Caco-2 (cell line): ENCODE data around the gene RNF123. TPM values are rescaled to one million over a fixed set of nuclear protein-coding genes. Genes with fewer than 3 reads are reported as not detected.

Source experiments
- BruUV-seq: library from RNA; stranded (reverse); fragments of 400-500 nt; replicated peaks from 2 replicates; lab custom pipeline; 2021; lab: Mats Ljungman, UMichigan
- CTCF ChIA-PET: fragments of 300-600 bp; sonication (Branson Sonifier 250); formaldehyde crosslinking; loops from one replicate; lab custom pipeline; 2022; ENCODE audit warnings: antibody characterized with exemption; lab: Charles Lee
- POLR2A ChIA-PET: fragments of 300-600 bp; sonication (Branson Sonifier 250); formaldehyde crosslinking; loops from one replicate; lab custom pipeline; 2022; ENCODE audit warnings: antibody characterized with exemption; lab: Charles Lee
- DNase-seq, 2 experiments: peaks; one replicate each; pipeline versions ENCODE4 v3.0.0 to v3.0.0-alpha.2; 2020 to 2022
- H3K27me3 ChIP-seq: replicated peaks from 2 replicates; pipeline ENCODE4 v1.6.0; 2011; ENCODE audit warnings: low read length; ENCODE audit not compliant: control insufficient read depth, insufficient read depth
- H3K36me3 ChIP-seq: 2 replicates; pipeline ENCODE4 v1.5.1; 2011; ENCODE audit warnings: low read length; ENCODE audit not compliant: control insufficient read depth, insufficient read depth
- H3K4me1 ChIP-seq: fragments of 250-450 bp; sonication (Bioruptor Pico); 2 replicates; pipeline ENCODE4 v1.5.1; 2020; ENCODE audit warnings: mild to moderate bottlenecking
- H3K4me3 ChIP-seq: 2 replicates; pipeline ENCODE4 v1.5.1; 2011; ENCODE audit warnings: low read depth, mild to moderate bottlenecking, control low read depth, low read length
- H3K9me3 ChIP-seq: fragments of 250-450 bp; sonication (Bioruptor Pico); 2 replicates; pipeline ENCODE4 v1.5.1; 2020; ENCODE audit warnings: mild to moderate bottlenecking, moderate library complexity
- H3K27ac Mint-ChIP-seq: one replicate; pipeline ENCODE4 v1.8.0; 2022; ENCODE audit warnings: mixed read lengths; ENCODE audit not compliant: unreplicated experiment
- H3K27me3 Mint-ChIP-seq: one replicate; pipeline ENCODE4 v1.8.0; 2022; ENCODE audit warnings: mixed read lengths; ENCODE audit not compliant: insufficient read depth, unreplicated experiment
- H3K36me3 Mint-ChIP-seq: one replicate; pipeline ENCODE4 v1.8.0; 2022; ENCODE audit warnings: mild to moderate bottlenecking, mixed read lengths; ENCODE audit not compliant: insufficient read depth, unreplicated experiment
- H3K4me1 Mint-ChIP-seq: one replicate; pipeline ENCODE4 v1.8.0; 2022; ENCODE audit warnings: low read depth, mixed read lengths; ENCODE audit not compliant: unreplicated experiment
- H3K4me3 Mint-ChIP-seq: one replicate; pipeline ENCODE4 v1.8.0; 2022; ENCODE audit warnings: mild to moderate bottlenecking, moderate library complexity, mixed read lengths; ENCODE audit not compliant: unreplicated experiment
- H3K9me3 Mint-ChIP-seq: one replicate; pipeline ENCODE4 v1.8.0; 2022; ENCODE audit warnings: mixed read lengths; ENCODE audit not compliant: unreplicated experiment
- CTCF ChIP-seq, 2 experiments: fragments of 200-600 bp in 1 of 2; IDR thresholded peaks; 1 replicate in 1 of 2; 2 replicates in 1 of 2; pipeline versions ENCODE4 v1.5.1 to v1.8.0; 2011 to 2022; ENCODE audit warnings: antibody characterized with exemption in 1 of 2, control low read depth in 1 of 2, inconsistent platforms in 1 of 2, low read depth in 1 of 2, low read length in 1 of 2, mild to moderate bottlenecking in 1 of 2, moderate library complexity in 1 of 2; ENCODE audit not compliant: insufficient read depth in 1 of 2, severe bottlenecking in 1 of 2, unreplicated experiment in 1 of 2
- intact Hi-C: fragments of 100-400 bp; cut with micrococcal nuclease; formaldehyde crosslinking; loops from one replicate; pipeline ENCODE4 v1.10.0; 2022; ENCODE audit not compliant: unreplicated experiment
- total RNA-seq: library from RNA; stranded (reverse); gene quantifications from 2 replicates; pipeline ENCODE4 v1.2.3, GENCODE V29; 2022

Gene RNF123
- total RNA-seq, 1 experiment from 2014 or later, result 45.2 TPM

- Histone ChIP-seq H3K27me3 (no peaks in the 10 kb centered on the region), H3K4me1 (peaks cover 28% of the 10 kb centered on the region), H3K36me3 (no peaks in the 10 kb centered on the region), H3K9me3 (no peaks in the 10 kb centered on the region), H3K4me3 (no peak overlapping the region)
- ChIA-PET POLR2A (no interaction called here), CTCF (interaction anchor here (0.6 to 1.7 kb wide), 2 partner anchors 126 to 622 kb away, joined by 3 to 15 read pairs; no protein-coding TSS in a partner anchor)
- intact Hi-C loops, result no loop called here
- Mint-ChIP-seq H3K4me1 (peaks cover 28% of the 10 kb centered on the region), H3K27ac (no peak overlapping the region), H3K36me3 (peaks cover 8% of the 10 kb centered on the region), H3K4me3 (no peak overlapping the region), H3K9me3 (no peaks in the 10 kb centered on the region), H3K27me3 (no peaks in the 10 kb centered on the region)
- DNase-seq, result no peak
- TF ChIP-seq CTCF (IDR thresholded peaks at IDR 0.05; ENCODE audit: insufficient read depth in 1 of 2, low read depth in 1 of 2, low read length in 1 of 2, severe bottlenecking in 1 of 2, unreplicated experiment in 1 of 2), result no peak
- no TSS peak for BruUV-seq
Measured at GRCh38 chr3:49665822-49666519, 23.4 kb upstream of the RNF123 start.

- BruUV-seq, result no TSS peak
- no peak overlapping the region for H3K27ac Mint-ChIP-seq
- H3K4me1 Mint-ChIP-seq, result peaks cover 28% of the 10 kb centered on the region
- no peaks in the 10 kb centered on the region for H3K27me3 Mint-ChIP-seq
- H3K4me3 Mint-ChIP-seq, result no peak overlapping the region
- ChIA-PET POLR2A (no interaction called here), CTCF (interaction anchor here (1.7 kb wide), 1 partner anchor 127 kb away, joined by 15 read pairs; no protein-coding TSS in a partner anchor)
- no peaks in the 10 kb centered on the region for H3K27me3 ChIP-seq
- TF ChIP-seq CTCF (IDR thresholded peaks at IDR 0.05; ENCODE audit: insufficient read depth in 1 of 2, low read depth in 1 of 2, low read length in 1 of 2, severe bottlenecking in 1 of 2, unreplicated experiment in 1 of 2), result no peak
- no peaks in the 10 kb centered on the region for H3K9me3 ChIP-seq
- DNase-seq, result peak in 1 of 2 experiments; percentile 51
- no peaks in the 10 kb centered on the region for H3K9me3 Mint-ChIP-seq
- intact Hi-C loops, result no loop called here
- H3K4me1 ChIP-seq, result peaks cover 28% of the 10 kb centered on the region
- no peaks in the 10 kb centered on the region for H3K36me3 ChIP-seq
- no peak overlapping the region for H3K4me3 ChIP-seq
- peaks cover 8% of the 10 kb centered on the region for H3K36me3 Mint-ChIP-seq
Measured at GRCh38 chr3:49666592-49666991, 22.8 kb upstream of the RNF123 start.

- no peaks in the 10 kb centered on the region for H3K9me3 Mint-ChIP-seq
- BruUV-seq, result no TSS peak
- CTCF ChIA-PET, result no interaction called here
- DNase-seq, result no peak
- H3K27me3 Mint-ChIP-seq, result no peaks in the 10 kb centered on the region
- peaks cover 8% of the 10 kb centered on the region for H3K36me3 Mint-ChIP-seq
- Histone ChIP-seq H3K36me3 (no peaks in the 10 kb centered on the region), H3K9me3 (no peaks in the 10 kb centered on the region), H3K27me3 (no peaks in the 10 kb centered on the region), H3K4me3 (no peak overlapping the region), H3K4me1 (peaks cover 28% of the 10 kb centered on the region)
- H3K4me3 Mint-ChIP-seq, result no peak overlapping the region
- POLR2A ChIA-PET, result interaction anchor here (0.6 kb wide), 1 partner anchor 478 kb away, joined by 6 read pairs; no protein-coding TSS in a partner anchor
- intact Hi-C loops, result no loop called here
- H3K4me1 Mint-ChIP-seq, result peaks cover 35% of the 10 kb centered on the region
- H3K27ac Mint-ChIP-seq, result no peak overlapping the region
- no peak for TF ChIP-seq CTCF (IDR thresholded peaks at IDR 0.05; ENCODE audit: insufficient read depth in 1 of 2, low read depth in 1 of 2, low read length in 1 of 2, severe bottlenecking in 1 of 2, unreplicated experiment in 1 of 2)
Measured at GRCh38 chr3:49667701-49668413, 21.5 kb upstream of the RNF123 start.
